Muscle of leg (tissue), 11 donors: ENCODE results near the gene STAM. TPM values are rescaled to one million over a fixed set of nuclear protein-coding genes. Genes with fewer than 3 reads are reported as not detected.
A peak's percentile ranks its signal among the peaks of the same experiment; 100 is the strongest.
"Not testable (repeated sequence)": the region's sequence is repeated elsewhere in the genome, so short reads cannot be mapped to it uniquely, and the experiment has no call there.

ENCODE experiments used
- DNase-seq: peaks from one replicate; pipeline ENCODE4 v3.0.0; 2013
- H3K27ac ChIP-seq: one replicate; pipeline ENCODE4 v1.5.1; 2013; ENCODE audit warnings: mild to moderate bottlenecking, low read length, control low read depth
- H3K27me3 ChIP-seq: one replicate; pipeline ENCODE4 v1.6.1; 2013; ENCODE audit warnings: low read length; ENCODE audit not compliant: control insufficient read depth, insufficient read depth
- H3K36me3 ChIP-seq: one replicate; pipeline ENCODE4 v1.6.1; 2013; ENCODE audit warnings: low read length; ENCODE audit not compliant: control insufficient read depth, insufficient read depth
- H3K4me1 ChIP-seq: one replicate; pipeline ENCODE4 v1.6.1; 2013; ENCODE audit warnings: low read length; ENCODE audit not compliant: control insufficient read depth, insufficient read depth
- H3K4me3 ChIP-seq: one replicate; pipeline ENCODE4 v1.5.1; 2013; ENCODE audit warnings: low read length, control low read depth
- H3K9me3 ChIP-seq: replicated peaks from 2 replicates; pipeline ENCODE4 v1.6.1; 2013; ENCODE audit warnings: low read depth, low read length; ENCODE audit not compliant: control insufficient read depth
- WGBS: methylation state at CpG from one replicate; pipeline ENCODE4 v1.1.5; 2013; ENCODE audit warnings: missing lambda C conversion rate; ENCODE audit not compliant: insufficient coverage; 5-methylcytosine and 5-hydroxymethylcytosine counted together
- polyA plus RNA-seq, 8 donors: library from polyadenylated mRNA; unstranded; fragments of 120-200 nt; gene quantifications; one replicate each; pipeline versions ENCODE4 v1.2.1 to v1.2.3, GENCODE V29; 2013; ENCODE audit warnings: inconsistent platforms in 1 of 8, low replicate concordance in 1 of 8; ENCODE audit not compliant: insufficient read length in 8 of 8, insufficient read depth in 1 of 8
- total RNA-seq: library from RNA; stranded (reverse); fragments of 120-200 nt; gene quantifications from one replicate; pipeline ENCODE4 v1.2.4, GENCODE V29; 2013

STAM gene
- total and polyA plus RNA-seq, 9 donors: 16.9 to 27.2 (median 21.8) TPM

- Histone ChIP-seq H3K9me3 (no peaks in the 10 kb centered on the region), H3K27me3 (peaks cover 17% of the 10 kb centered on the region), H3K4me1 (peaks cover 8% of the 10 kb centered on the region), H3K4me3 (peak overlapping the region; percentile 52), H3K36me3 (no peaks in the 10 kb centered on the region), H3K27ac (peak overlapping the region; percentile 84)
- 2% methylated on average over 27 of the region's 48 CpGs for WGBS
- DNase-seq: peak; percentile 65
These were observed 27.4 kb upstream of the STAM start for GRCh38 chr10:17616403-17617030.

- H3K36me3 ChIP-seq: no peaks in the 10 kb centered on the region
- WGBS: under 1% methylated on average over 92 of the region's 92 CpGs
- no peaks in the 10 kb centered on the region for H3K9me3 ChIP-seq
- H3K4me3 ChIP-seq: peak within 1 kb of the TSS; percentile 52
- peaks cover 17% of the 10 kb centered on the region for H3K27me3 ChIP-seq
- H3K27ac ChIP-seq: peak within 1 kb of the TSS; percentile 84
- H3K4me1 ChIP-seq: peaks cover 8% of the 10 kb centered on the region
- peak; percentile 58 for DNase-seq
These were observed 26.7 kb upstream of the STAM start, which contains the start of gene HACD1 for GRCh38 chr10:17617031-17617911. Gene HACD1, minus strand, starts transcription at chr10:17617374. Its CDS starts 35 bp downstream, at chr10:17617339.

GRCh38 chr10:17622061-17622460, 21.9 kb upstream of the STAM start:
- no peak for DNase-seq
- H3K36me3 ChIP-seq: no peaks in the 10 kb centered on the region
- H3K9me3 ChIP-seq: no peaks in the 10 kb centered on the region
- H3K27ac ChIP-seq: no peak overlapping the region
- peaks cover 5% of the 10 kb centered on the region for H3K4me1 ChIP-seq
- peaks cover 17% of the 10 kb centered on the region for H3K27me3 ChIP-seq
- 75% methylated on average over 5 of the region's 8 CpGs for WGBS
- H3K4me3 ChIP-seq: no peak overlapping the region

DNA sequence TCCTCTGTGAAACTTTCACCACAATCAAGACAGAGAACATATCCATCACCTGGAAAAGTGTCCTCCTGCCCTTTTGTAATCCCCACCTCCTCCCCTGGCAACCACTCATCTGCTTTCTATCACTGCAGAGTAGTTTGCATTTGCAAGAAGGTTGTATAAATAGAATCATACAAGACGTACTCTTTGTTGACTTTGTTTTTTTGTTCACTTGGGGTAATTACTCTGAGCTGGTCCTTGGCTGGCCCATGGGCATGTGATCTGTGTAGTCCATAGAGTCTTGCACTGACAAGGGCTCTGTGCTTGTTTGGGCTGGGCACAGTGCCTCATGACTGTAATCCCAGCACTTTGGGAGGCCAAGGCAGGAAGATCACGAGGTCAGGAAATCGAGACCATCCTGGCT, 19.0 kb upstream of the STAM start:
- DNase-seq: no peak
- Histone ChIP-seq H3K4me1 (no peaks in the 10 kb centered on the region), H3K36me3 (no peaks in the 10 kb centered on the region), H3K4me3 (no peak overlapping the region), H3K9me3 (no peaks in the 10 kb centered on the region), H3K27ac (no peak overlapping the region), H3K27me3 (peaks cover 5% of the 10 kb centered on the region)
- WGBS: no CpG with 5 or more reads among the region's 3 CpGs

DNA sequence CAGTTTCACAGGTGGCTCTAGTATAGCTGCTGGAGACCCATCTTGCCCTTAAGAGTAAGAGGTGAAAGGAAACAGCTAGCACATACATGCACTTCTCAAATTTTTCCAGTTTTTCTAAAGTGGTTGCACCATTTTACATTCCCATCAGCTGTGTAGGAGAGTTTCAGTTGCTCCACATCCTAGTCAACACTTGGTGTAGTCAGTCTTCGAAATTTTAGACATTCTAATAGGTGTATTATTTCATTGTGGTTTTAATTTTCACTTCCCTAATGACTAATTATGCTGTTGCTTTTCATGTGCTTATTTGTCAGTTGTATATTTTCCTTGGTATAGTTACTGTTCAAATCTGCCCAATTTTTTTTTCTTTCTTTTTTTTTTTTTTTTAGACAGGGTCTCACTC, 17.3 kb upstream of the STAM start:
- no peaks in the 10 kb centered on the region for H3K9me3 ChIP-seq
- H3K4me1 ChIP-seq: no peaks in the 10 kb centered on the region
- no peak for DNase-seq
- no peak overlapping the region for H3K27ac ChIP-seq
- WGBS: no CpG with 5 or more reads among the region's 1 CpG
- no peaks in the 10 kb centered on the region for H3K27me3 ChIP-seq
- no peak overlapping the region for H3K4me3 ChIP-seq
- H3K36me3 ChIP-seq: no peaks in the 10 kb centered on the region

- not testable (repeated sequence) for H3K4me1 ChIP-seq, H3K36me3 ChIP-seq, DNase-seq, H3K9me3 ChIP-seq, H3K27me3 ChIP-seq, H3K4me3 ChIP-seq, H3K27ac ChIP-seq
- 81% methylated on average over 5 of the region's 8 CpGs for WGBS
These were observed 11.4 kb upstream of the STAM start for GRCh38 chr10:17632590-17632989.

GRCh38 chr10:17633353-17633752, 10.6 kb upstream of the STAM start:
- no peak overlapping the region for H3K27ac ChIP-seq
- no peaks in the 10 kb centered on the region for H3K36me3 ChIP-seq
- no peaks in the 10 kb centered on the region for H3K4me1 ChIP-seq
- H3K27me3 ChIP-seq: no peaks in the 10 kb centered on the region
- WGBS: 80% methylated on average over 1 of the region's 1 CpG
- DNase-seq: no peak
- H3K4me3 ChIP-seq: no peak overlapping the region
- H3K9me3 ChIP-seq: no peaks in the 10 kb centered on the region

DNA sequence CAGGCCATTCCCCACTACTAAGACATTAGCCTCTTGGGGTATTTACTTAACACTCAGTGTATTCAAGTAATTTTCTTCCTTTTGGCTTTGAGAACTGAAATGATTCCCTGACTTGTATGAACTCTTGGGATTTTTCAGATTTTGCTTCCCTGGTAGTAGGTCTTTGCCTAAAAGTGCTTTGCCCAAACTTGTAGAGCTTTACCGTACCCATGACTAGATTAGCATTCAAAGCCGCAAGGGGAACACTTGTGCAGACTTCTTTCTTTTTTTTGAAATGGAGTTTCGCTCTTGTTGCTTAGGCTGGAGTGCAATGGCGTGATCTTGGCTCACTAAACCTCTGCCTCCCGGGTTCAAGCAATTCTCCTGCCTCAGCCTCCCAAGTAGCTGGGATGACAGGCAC, 6.1 kb upstream of the STAM start:
- WGBS: 93% methylated on average over 3 of the region's 5 CpGs
- H3K9me3 ChIP-seq: peaks cover 4% of the 10 kb centered on the region
- H3K4me1 ChIP-seq: peaks cover 3% of the 10 kb centered on the region

DNA sequence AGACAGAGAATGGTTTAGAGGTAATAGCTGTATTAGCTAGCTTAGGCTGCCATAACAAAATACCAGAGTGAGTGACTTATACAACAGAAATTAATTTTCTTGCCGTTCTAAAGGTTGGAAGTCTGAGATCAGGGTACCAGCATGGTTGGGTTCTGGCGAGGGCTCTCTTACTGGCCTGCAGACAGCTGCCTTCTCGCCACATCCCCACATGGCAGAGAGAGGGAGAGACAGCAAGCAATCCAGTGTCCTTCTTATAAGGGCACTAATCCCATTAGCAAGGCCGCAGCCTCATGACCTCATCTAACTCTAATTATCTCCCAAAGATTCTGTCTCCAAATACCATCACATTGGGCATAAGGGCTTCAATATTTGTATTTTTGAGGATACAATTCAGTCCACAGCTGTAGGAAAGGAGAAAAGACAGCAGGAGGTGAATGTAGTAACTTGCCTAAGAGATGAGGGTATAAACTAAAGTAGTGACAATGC, 3.6 kb upstream of the STAM start:
- Histone ChIP-seq H3K4me1 (peaks cover 6% of the 10 kb centered on the region), H3K36me3 (no peaks in the 10 kb centered on the region), H3K27ac (no peak overlapping the region), H3K4me3 (no peak overlapping the region), H3K27me3 (no peaks in the 10 kb centered on the region), H3K9me3 (peaks cover 4% of the 10 kb centered on the region)
- DNase-seq: no peak
- 100% methylated on average over 2 of the region's 4 CpGs for WGBS

More for the DNA sequence above, 6.1 kb upstream of the STAM start:
- no peak overlapping the region for H3K4me3 ChIP-seq
- no peaks in the 10 kb centered on the region for H3K27me3 ChIP-seq
- no peaks in the 10 kb centered on the region for H3K36me3 ChIP-seq
- DNase-seq: no peak
- no peak overlapping the region for H3K27ac ChIP-seq

DNA sequence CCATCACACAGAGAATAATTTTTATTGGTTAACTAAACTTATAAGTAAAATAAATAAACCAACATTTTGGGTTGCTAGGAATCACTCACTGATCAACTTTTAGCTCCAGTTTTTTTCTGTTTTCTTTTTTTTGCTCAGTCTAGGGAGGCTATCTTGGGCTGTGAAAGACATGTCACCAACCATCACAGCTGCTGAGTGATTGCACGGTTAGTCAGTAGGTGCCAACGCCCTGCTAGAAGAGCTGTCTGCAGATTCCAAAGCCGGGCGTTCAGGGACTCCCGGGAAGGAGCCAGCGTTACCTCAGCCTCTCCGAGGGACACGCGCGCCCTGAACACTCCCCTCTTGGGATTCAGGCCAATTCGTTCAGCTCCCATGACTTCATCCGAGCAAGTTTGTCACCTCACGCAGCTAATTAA, 604 bp upstream of the STAM start:
- Histone ChIP-seq H3K36me3 (no peaks in the 10 kb centered on the region), H3K4me1 (peaks cover 6% of the 10 kb centered on the region), H3K27me3 (no peaks in the 10 kb centered on the region), H3K9me3 (peaks cover 4% of the 10 kb centered on the region), H3K4me3 (peak overlapping the region; percentile 85), H3K27ac (peak overlapping the region; percentile 99)
- no peak for DNase-seq
- 0% methylated on average over 10 of the region's 13 CpGs for WGBS
